Smooth muscle cell (in vitro differentiated cells): ENCODE data around the gene IRGC. TPM values are rescaled to one million over a fixed set of nuclear protein-coding genes. Genes with fewer than 3 reads are reported as not detected.

Source experiments
- DNase-seq: peaks from one replicate; lab custom pipeline; 2025; ENCODE audit not compliant: unreplicated experiment; lab: John Stamatoyannopoulos, UW
- H2AFZ ChIP-seq: fragments of 200-600 bp; sonication (generic); 2 replicates; pipeline ENCODE4 v1.6.0; 2016; ENCODE audit warnings: antibody characterized with exemption, low read depth, mild to moderate bottlenecking
- H3F3A ChIP-seq: fragments of 200-600 bp; sonication (generic); 2 replicates; pipeline ENCODE4 v1.6.0; 2017; ENCODE audit warnings: antibody characterized with exemption, low read depth
- H3K27ac ChIP-seq: fragments of 200-600 bp; sonication (generic); 2 replicates; pipeline ENCODE4 v1.5.1; 2016; ENCODE audit warnings: low read depth, mild to moderate bottlenecking
- H3K27me3 ChIP-seq: fragments of 200-600 bp; sonication (generic); 2 replicates; pipeline ENCODE4 v1.6.1; 2016; ENCODE audit warnings: low read depth, mild to moderate bottlenecking
- H3K36me3 ChIP-seq: fragments of 200-600 bp; sonication (generic); 2 replicates; pipeline ENCODE4 v1.5.1; 2016; ENCODE audit warnings: low read depth
- H3K4me1 ChIP-seq: fragments of 200-600 bp; sonication (generic); 2 replicates; pipeline ENCODE4 v1.5.1; 2016; ENCODE audit warnings: low read depth
- H3K4me2 ChIP-seq: fragments of 200-600 bp; sonication (generic); 2 replicates; pipeline ENCODE4 v1.6.0; 2016; ENCODE audit warnings: mild to moderate bottlenecking
- H3K4me3 ChIP-seq: fragments of 200-600 bp; sonication (generic); 2 replicates; pipeline ENCODE4 v1.5.1; 2016; ENCODE audit warnings: mild to moderate bottlenecking
- H3K79me2 ChIP-seq: fragments of 200-600 bp; sonication (generic); 2 replicates; pipeline ENCODE4 v1.6.0; 2016; ENCODE audit warnings: low read depth, mild to moderate bottlenecking
- H3K9ac ChIP-seq: fragments of 200-600 bp; sonication (generic); 2 replicates; pipeline ENCODE4 v1.6.0; 2016; ENCODE audit warnings: low read depth
- H3K9me3 ChIP-seq: fragments of 200-600 bp; sonication (generic); replicated peaks from 2 replicates; pipeline ENCODE4 v1.5.1; 2016; ENCODE audit warnings: low read depth
- H4K20me1 ChIP-seq: fragments of 200-600 bp; sonication (generic); 2 replicates; pipeline ENCODE4 v1.6.0; 2016; ENCODE audit warnings: low read depth
- CTCF ChIP-seq: fragments of 200-600 bp; sonication (generic); IDR thresholded peaks from 2 replicates; pipeline ENCODE4 v1.5.1; 2017; ENCODE audit warnings: borderline replicate concordance, mild to moderate bottlenecking, antibody characterized with exemption; ENCODE audit not compliant: insufficient read depth, poor library complexity, severe bottlenecking
- WGBS: methylation state at CpG from one replicate; pipeline ENCODE4 v1.1.7; 2016; ENCODE audit warnings: low lambda C conversion rate; 5-methylcytosine and 5-hydroxymethylcytosine counted together
- polyA plus RNA-seq: library from polyadenylated mRNA; unstranded; fragments of >200 nt; fragmentation: Nextera tagmentation; extraction: Ambion mirVana; gene quantifications from 2 replicates; pipeline ENCODE4 v1.2.1, GENCODE V29; 2016
- total RNA-seq: library from RNA; depleted of rRNA; stranded (reverse); fragments of >200 nt; gene quantifications from 2 replicates; pipeline ENCODE4 v1.2.3, GENCODE V29; 2014

IRGC gene
- total and polyA plus RNA-seq, 2 experiments from 2014 or later, result not detected

- Histone ChIP-seq H3K79me2 (no peaks in the 10 kb centered on the region), H3F3A (peaks cover 2% of the 10 kb centered on the region), H4K20me1 (no peaks in the 10 kb centered on the region), H3K4me2 (no peak overlapping the region), H3K27ac (no peak overlapping the region), H3K36me3 (no peaks in the 10 kb centered on the region), H3K9ac (no peak overlapping the region), H3K27me3 (peaks cover 8% of the 10 kb centered on the region), H3K4me1 (no peaks in the 10 kb centered on the region), H3K9me3 (no peaks in the 10 kb centered on the region), H3K4me3 (no peak overlapping the region), H2AFZ (no peak overlapping the region)
- WGBS, result 80% methylated on average over 7 of the region's 7 CpGs
- no peak for DNase-seq
- TF ChIP-seq CTCF, result no peak
Observed at GRCh38 chr19:43767316-43767715, 51.4 kb downstream of the IRGC start.

GRCh38 chr19:43767818-43768217, 51.9 kb downstream of the IRGC start:
- Histone ChIP-seq H3K27me3 (peaks cover 13% of the 10 kb centered on the region), H3K9me3 (no peaks in the 10 kb centered on the region), H3F3A (no peaks in the 10 kb centered on the region), H3K4me2 (no peak overlapping the region), H2AFZ (no peak overlapping the region), H3K79me2 (no peaks in the 10 kb centered on the region), H4K20me1 (no peaks in the 10 kb centered on the region), H3K27ac (no peak overlapping the region), H3K4me3 (no peak overlapping the region), H3K9ac (no peak overlapping the region), H3K36me3 (no peaks in the 10 kb centered on the region), H3K4me1 (no peaks in the 10 kb centered on the region)
- no peak for DNase-seq
- TF ChIP-seq CTCF, result no peak
- 100% methylated on average over 1 of the region's 1 CpG for WGBS

DNA sequence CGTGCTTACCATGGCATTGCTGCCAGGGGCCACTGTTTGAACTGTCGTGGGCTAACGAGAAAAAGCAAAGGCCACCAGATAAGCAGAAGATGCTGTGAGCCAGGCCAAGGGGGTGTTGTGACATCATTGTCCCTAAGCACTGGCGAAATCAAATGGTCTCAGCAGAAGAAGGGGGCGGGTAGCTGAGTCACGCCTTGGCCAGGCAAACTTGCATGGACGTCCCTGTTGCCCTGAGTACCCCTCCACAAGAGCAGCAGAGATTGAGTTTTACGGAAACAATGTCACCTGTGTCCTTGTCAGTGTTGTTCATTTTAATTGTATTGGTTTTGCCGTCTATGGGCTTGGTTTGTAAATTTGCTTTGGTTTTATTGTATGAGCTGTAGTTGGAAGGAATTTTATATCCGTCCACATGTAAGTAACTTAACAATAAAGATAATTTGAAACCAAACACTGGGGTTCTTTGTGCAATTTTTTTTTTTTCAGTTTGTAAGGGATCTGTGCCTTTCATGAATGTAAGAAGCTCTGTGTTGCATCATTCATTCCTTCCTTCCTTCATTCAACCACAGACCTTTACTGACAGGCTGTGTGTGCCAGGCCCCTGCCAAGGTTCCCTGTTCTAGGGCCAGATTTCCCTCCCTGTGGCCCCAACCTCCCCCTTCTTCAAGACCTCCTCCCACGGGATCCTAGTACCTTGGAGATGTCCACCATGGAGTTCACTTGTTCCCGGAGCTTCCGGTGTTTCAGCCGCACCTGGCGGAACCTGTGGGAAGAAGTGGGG, 52.6 kb downstream of the IRGC start:
- no peak overlapping the region for H3K9ac ChIP-seq
- 71% methylated on average over 15 of the region's 15 CpGs for WGBS
- H3K36me3 ChIP-seq, result no peaks in the 10 kb centered on the region
- no peaks in the 10 kb centered on the region for H3K9me3 ChIP-seq
- H3K4me2 ChIP-seq, result no peak overlapping the region
- no peak overlapping the region for H2AFZ ChIP-seq
- H4K20me1 ChIP-seq, result no peaks in the 10 kb centered on the region
- H3K4me3 ChIP-seq, result no peak overlapping the region
- no peak for DNase-seq
- peaks cover 20% of the 10 kb centered on the region for H3K27me3 ChIP-seq
- H3K27ac ChIP-seq, result no peak overlapping the region
- TF ChIP-seq CTCF, result no peak
- H3K4me1 ChIP-seq, result no peaks in the 10 kb centered on the region
- no peaks in the 10 kb centered on the region for H3K79me2 ChIP-seq
- no peaks in the 10 kb centered on the region for H3F3A ChIP-seq

DNA sequence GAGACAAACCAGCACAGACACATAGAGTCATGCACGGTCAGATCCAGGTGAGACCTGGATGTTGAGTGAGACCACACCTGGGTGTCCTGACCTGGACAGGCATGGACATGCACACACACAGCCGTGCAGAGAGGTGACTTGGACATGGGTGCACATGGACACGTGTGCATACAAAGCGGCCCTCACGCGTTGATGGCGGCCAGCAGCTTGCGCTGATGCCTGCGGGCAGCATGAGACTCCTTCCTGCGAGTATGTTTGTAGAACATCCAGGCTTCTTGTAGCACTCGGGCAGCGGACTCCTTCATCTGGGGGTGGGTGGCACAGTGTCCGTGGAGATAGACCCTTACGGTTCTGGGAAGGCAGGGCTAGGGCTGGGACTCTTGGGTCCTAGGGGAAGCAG, 53.4 kb downstream of the IRGC start:
- H2AFZ ChIP-seq, result no peak overlapping the region
- peaks cover 28% of the 10 kb centered on the region for H3K27me3 ChIP-seq
- no peaks in the 10 kb centered on the region for H3K9me3 ChIP-seq
- H3K79me2 ChIP-seq, result no peaks in the 10 kb centered on the region
- no peak overlapping the region for H3K9ac ChIP-seq
- H3K4me2 ChIP-seq, result no peak overlapping the region
- no peaks in the 10 kb centered on the region for H4K20me1 ChIP-seq
- DNase-seq, result no peak
- no peaks in the 10 kb centered on the region for H3K36me3 ChIP-seq
- 97% methylated on average over 14 of the region's 14 CpGs for WGBS
- no peaks in the 10 kb centered on the region for H3K4me1 ChIP-seq
- no peak overlapping the region for H3K27ac ChIP-seq
- H3F3A ChIP-seq, result no peaks in the 10 kb centered on the region
- no peak for TF ChIP-seq CTCF
- H3K4me3 ChIP-seq, result no peak overlapping the region
